Esophagus muscularis mucosa (tissue), 3 donors: ENCODE data around the gene MYOZ1.

Experiments
- POLR2A ChIP-seq: fragments of 450-650 bp; IDR thresholded peaks from one replicate; pipeline ENCODE4 v1.6.1; 2017; ENCODE audit warnings: antibody characterized with exemption, moderate library complexity, mild to moderate bottlenecking, low read depth
- POLR2AphosphoS5 ChIP-seq, 2 donors: sonication (generic); formaldehyde crosslinking; IDR thresholded peaks; one replicate each; pipeline ENCODE4 v1.6.1; 2017; ENCODE audit warnings: antibody characterized with exemption in 2 of 2
- TF ChIP-seq, protein P1 (sequence below), 3 experiments: fragments of 200-600 bp in 2 of 3; fragments of 450-650 bp in 1 of 3; sonication (generic) in 2 of 3; IDR thresholded peaks; one replicate each; pipeline ENCODE4 v1.5.1; 2017 to 2019; ENCODE audit warnings: antibody characterized with exemption in 3 of 3, mild to moderate bottlenecking in 2 of 3, moderate library complexity in 1 of 3

DNA sequence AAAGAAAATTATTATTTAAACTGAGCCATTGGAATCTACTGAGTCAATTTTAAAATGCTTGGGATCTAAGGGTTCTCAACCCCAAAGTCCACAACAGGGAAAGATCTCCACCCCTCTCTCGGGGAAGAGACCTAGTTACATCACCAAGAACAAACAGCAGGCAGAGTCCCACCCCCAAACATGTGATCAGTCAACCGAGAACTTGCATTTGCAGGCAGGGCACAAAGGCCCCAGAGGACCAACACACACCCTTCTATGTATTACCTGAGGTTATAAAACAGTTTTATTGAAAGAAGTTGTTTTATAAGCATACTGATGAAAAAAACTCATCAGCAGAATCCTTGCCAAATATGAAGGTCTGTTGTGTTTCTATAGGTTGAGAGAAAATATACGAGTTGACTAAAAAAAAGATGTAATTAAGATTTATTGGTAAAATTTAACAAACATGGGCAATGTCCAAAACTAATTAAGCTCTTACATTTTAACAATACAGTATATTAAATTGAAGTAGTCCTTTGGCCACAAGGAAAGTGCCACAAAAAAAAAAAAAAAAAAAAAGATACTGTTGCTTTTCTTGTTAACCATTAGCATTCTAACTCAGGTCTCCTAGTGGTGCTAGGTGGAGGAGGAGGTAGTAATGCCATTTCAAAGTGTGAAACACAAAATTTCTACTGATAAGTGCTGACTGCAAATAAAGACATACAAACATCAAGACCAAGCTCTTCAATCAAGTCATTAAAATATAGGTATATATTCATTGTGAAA is 49.2 kb downstream of the MYOZ1 start:
- TF ChIP-seq, protein P1, sequence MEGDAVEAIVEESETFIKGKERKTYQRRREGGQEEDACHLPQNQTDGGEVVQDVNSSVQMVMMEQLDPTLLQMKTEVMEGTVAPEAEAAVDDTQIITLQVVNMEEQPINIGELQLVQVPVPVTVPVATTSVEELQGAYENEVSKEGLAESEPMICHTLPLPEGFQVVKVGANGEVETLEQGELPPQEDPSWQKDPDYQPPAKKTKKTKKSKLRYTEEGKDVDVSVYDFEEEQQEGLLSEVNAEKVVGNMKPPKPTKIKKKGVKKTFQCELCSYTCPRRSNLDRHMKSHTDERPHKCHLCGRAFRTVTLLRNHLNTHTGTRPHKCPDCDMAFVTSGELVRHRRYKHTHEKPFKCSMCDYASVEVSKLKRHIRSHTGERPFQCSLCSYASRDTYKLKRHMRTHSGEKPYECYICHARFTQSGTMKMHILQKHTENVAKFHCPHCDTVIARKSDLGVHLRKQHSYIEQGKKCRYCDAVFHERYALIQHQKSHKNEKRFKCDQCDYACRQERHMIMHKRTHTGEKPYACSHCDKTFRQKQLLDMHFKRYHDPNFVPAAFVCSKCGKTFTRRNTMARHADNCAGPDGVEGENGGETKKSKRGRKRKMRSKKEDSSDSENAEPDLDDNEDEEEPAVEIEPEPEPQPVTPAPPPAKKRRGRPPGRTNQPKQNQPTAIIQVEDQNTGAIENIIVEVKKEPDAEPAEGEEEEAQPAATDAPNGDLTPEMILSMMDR (IDR thresholded peaks at IDR 0.05): no peak
- TF ChIP-seq POLR2A (no peak), POLR2AphosphoS5 (IDR thresholded peaks at IDR 0.05) (peak in 1 of 2 donors; percentile 46)
